Ovary (tissue), 1 donor: ENCODE measurements around the gene FGFR3.

Experiments
- EP300 ChIP-seq: sonication (generic); formaldehyde crosslinking; IDR thresholded peaks from one replicate; pipeline ENCODE4 v1.6.1; 2017; ENCODE audit warnings: antibody characterized with exemption
- POLR2A ChIP-seq: fragments of 450-650 bp; IDR thresholded peaks from one replicate; pipeline ENCODE4 v1.6.1; 2017; ENCODE audit warnings: antibody characterized with exemption, mild to moderate bottlenecking, moderate library complexity

DNA sequence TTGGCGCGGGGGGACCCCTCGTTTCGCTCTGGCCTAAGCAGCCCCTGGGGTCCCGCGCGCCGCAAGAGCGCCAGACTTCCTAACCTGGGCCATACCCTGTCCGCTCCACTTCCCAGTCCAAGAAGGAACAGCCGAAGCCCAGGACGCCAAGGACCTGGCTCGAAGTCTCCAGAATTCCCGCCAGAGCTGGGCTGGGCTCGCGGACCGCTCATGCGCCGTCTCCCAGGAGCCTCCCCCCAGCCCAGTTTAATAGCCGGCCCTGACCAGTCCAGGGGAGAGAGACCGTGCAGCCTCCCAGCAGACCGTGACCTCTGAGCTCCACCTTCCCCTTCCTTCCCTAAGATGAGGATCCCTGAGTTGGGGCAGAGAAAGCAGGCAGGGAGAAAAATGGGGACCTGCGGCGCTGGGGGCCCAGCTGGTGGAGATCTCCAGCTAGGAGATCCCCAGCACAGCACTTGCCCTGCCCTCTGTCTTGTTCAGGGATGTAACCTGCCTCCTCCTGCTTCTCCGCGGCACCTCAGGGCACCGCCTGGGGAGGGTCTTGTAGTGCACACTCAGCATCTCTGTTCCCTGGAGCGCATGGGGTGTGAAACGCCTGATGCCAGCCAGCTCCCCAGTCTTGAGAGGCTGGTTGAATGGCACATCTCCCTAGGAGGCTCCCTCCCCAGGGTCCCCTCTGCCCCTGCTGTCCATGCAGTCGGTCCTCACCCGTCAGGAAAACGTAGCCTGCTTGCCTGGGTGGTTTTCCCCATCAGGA lies 64.0 kb downstream of the FGFR3 start:
- no peak for TF ChIP-seq POLR2A
- TF ChIP-seq EP300, result no peak
